GM23338 (cell line): ENCODE data around the gene COPA. TPM values are rescaled to one million over a fixed set of nuclear protein-coding genes. Genes with fewer than 3 reads are reported as not detected.
A peak's percentile ranks its signal among the peaks of the same experiment; 100 is the strongest.

ENCODE experiments used
- ATAC-seq: fragments of 200-7000 bp; cut with Tn5 transposase; 3 replicates; pipeline ENCODE4 v1.9.1; 2020
- DNase-seq: peaks from one replicate; pipeline ENCODE4 v3.0.0-alpha.2; 2015; ENCODE audit warnings: low spot score
- H2AFZ ChIP-seq: fragments of 200-600 bp; sonication (generic); 2 replicates; pipeline ENCODE4 v1.8.0; 2016; ENCODE audit warnings: antibody characterized with exemption, mild to moderate bottlenecking, moderate library complexity
- H3F3A ChIP-seq: fragments of 200-600 bp; sonication (generic); replicated peaks from 2 replicates; pipeline ENCODE4 v1.8.0; 2017; ENCODE audit warnings: antibody characterized with exemption, mixed run types, low read depth
- H3K27ac ChIP-seq: fragments of 200-600 bp; sonication (generic); 2 replicates; pipeline ENCODE4 v1.6.1; 2016; ENCODE audit warnings: low read depth
- H3K27me3 ChIP-seq: fragments of 200-600 bp; sonication (generic); 2 replicates; pipeline ENCODE4 v1.8.0; 2016; ENCODE audit warnings: mild to moderate bottlenecking, mixed run types, moderate library complexity; ENCODE audit not compliant: insufficient read depth
- H3K36me3 ChIP-seq: fragments of 200-600 bp; sonication (generic); 2 replicates; pipeline ENCODE4 v1.8.0; 2016; ENCODE audit warnings: mild to moderate bottlenecking; ENCODE audit not compliant: insufficient read depth
- H3K4me1 ChIP-seq: fragments of 200-600 bp; sonication (generic); 2 replicates; pipeline ENCODE4 v1.8.0; 2016; ENCODE audit warnings: mild to moderate bottlenecking, moderate library complexity; ENCODE audit not compliant: insufficient read depth
- H3K4me2 ChIP-seq: fragments of 200-600 bp; sonication (generic); 2 replicates; pipeline ENCODE4 v1.7.1; 2017; ENCODE audit warnings: mixed run types
- H3K4me3 ChIP-seq: fragments of 200-600 bp; sonication (generic); 2 replicates; pipeline ENCODE4 v1.6.1; 2016; ENCODE audit warnings: mixed run types
- H3K79me2 ChIP-seq: fragments of 200-600 bp; sonication (generic); replicated peaks from 2 replicates; pipeline ENCODE4 v1.8.0; 2017; ENCODE audit warnings: mild to moderate bottlenecking; ENCODE audit not compliant: insufficient read depth
- H3K9me2 ChIP-seq: fragments of 200-600 bp; sonication (generic); 2 replicates; pipeline ENCODE4 v1.8.0; 2017; ENCODE audit not compliant: insufficient read depth
- H4K20me1 ChIP-seq: fragments of 200-600 bp; sonication (generic); replicated peaks from 2 replicates; pipeline ENCODE4 v1.8.0; 2017; ENCODE audit warnings: mild to moderate bottlenecking; ENCODE audit not compliant: insufficient read depth
- H3K27ac Mint-ChIP-seq: 2 replicates; pipeline ENCODE4 v1.8.0; 2020; ENCODE audit warnings: inconsistent platforms, mild to moderate bottlenecking, moderate library complexity, mixed read lengths
- H3K27me3 Mint-ChIP-seq: 3 replicates; pipeline ENCODE4 v1.8.0; 2022; ENCODE audit warnings: low read depth, mild to moderate bottlenecking, moderate library complexity, mixed read lengths, inconsistent platforms; ENCODE audit not compliant: insufficient read depth, poor library complexity
- H3K36me3 Mint-ChIP-seq: 3 replicates; pipeline ENCODE4 v1.8.0; 2021; ENCODE audit warnings: low read depth, mild to moderate bottlenecking, inconsistent platforms, moderate library complexity, mixed read lengths
- H3K4me1 Mint-ChIP-seq: 3 replicates; pipeline ENCODE4 v1.8.0; 2020; ENCODE audit warnings: mild to moderate bottlenecking, inconsistent platforms, mixed read lengths
- H3K4me3 Mint-ChIP-seq: 3 replicates; pipeline ENCODE4 v1.8.0; 2021; ENCODE audit warnings: moderate library complexity, mild to moderate bottlenecking, inconsistent platforms, mixed read lengths
- H3K9me3 Mint-ChIP-seq: 3 replicates; pipeline ENCODE4 v1.8.0; 2020; ENCODE audit warnings: moderate library complexity, mild to moderate bottlenecking, inconsistent platforms, mixed read lengths
- CREB1 ChIP-seq: fragments of 250-450 bp; sonication (Bioruptor Pico); IDR thresholded peaks from 2 replicates; pipeline ENCODE4 v1.5.0; 2020; ENCODE audit warnings: low read depth, mild to moderate bottlenecking, moderate library complexity
- CTCF ChIP-seq, 2 experiments: fragments of 200-600 bp in 1 of 2; sonication (generic) in 1 of 2; conservative IDR thresholded peaks; 2 replicates each; pipeline versions ENCODE4 v1.5.1 to v1.6.1; 2016 to 2017; ENCODE audit warnings: antibody characterized with exemption in 2 of 2, low read depth in 2 of 2, mild to moderate bottlenecking in 2 of 2, moderate library complexity in 1 of 2
- ETS1 ChIP-seq: IDR thresholded peaks from 2 replicates; pipeline ENCODE4 v1.6.1; 2016; ENCODE audit warnings: antibody characterized with exemption
- EZH2 ChIP-seq: fragments of 200-600 bp; sonication (generic); IDR thresholded peaks from one replicate; pipeline ENCODE4 v1.8.0; 2017; ENCODE audit warnings: antibody characterized with exemption, mild to moderate bottlenecking, low read depth; ENCODE audit not compliant: unreplicated experiment
- EZH2phosphoT487 ChIP-seq: fragments of 200-600 bp; sonication (generic); IDR thresholded peaks from one replicate; pipeline ENCODE4 v1.8.1; 2018; ENCODE audit warnings: antibody characterized with exemption; ENCODE audit not compliant: unreplicated experiment
- JUNB ChIP-seq: IDR thresholded peaks from one replicate; pipeline ENCODE4 v1.6.1; 2016; ENCODE audit warnings: antibody characterized with exemption; ENCODE audit not compliant: unreplicated experiment
- NANOG ChIP-seq: IDR thresholded peaks from 2 replicates; pipeline ENCODE4 v1.6.1; 2016; ENCODE audit warnings: antibody characterized with exemption, borderline replicate concordance
- POLR2AphosphoS5 ChIP-seq: IDR thresholded peaks from 2 replicates; pipeline ENCODE4 v1.6.1; 2016; ENCODE audit warnings: antibody characterized with exemption, low read depth
- REST ChIP-seq: IDR thresholded peaks from one replicate; pipeline ENCODE4 v1.6.1; 2018; ENCODE audit warnings: antibody characterized with exemption; ENCODE audit not compliant: unreplicated experiment
- STAT1 ChIP-seq: IDR thresholded peaks from one replicate; pipeline ENCODE4 v1.6.1; 2016; ENCODE audit warnings: antibody characterized with exemption; ENCODE audit not compliant: unreplicated experiment
- ZNF114 ChIP-seq: fragments of 250-450 bp; sonication (Bioruptor Pico); IDR thresholded peaks from 2 replicates; pipeline ENCODE4 v1.5.0; 2020; ENCODE audit warnings: mild to moderate bottlenecking, moderate library complexity
- ZNF331 ChIP-seq: fragments of 250-450 bp; sonication (Bioruptor Pico); IDR thresholded peaks from 2 replicates; pipeline ENCODE4 v1.5.0; 2020; ENCODE audit warnings: low read depth, mild to moderate bottlenecking, moderate library complexity
- ZNF462 ChIP-seq: fragments of 250-450 bp; sonication (Bioruptor Pico); IDR thresholded peaks from 2 replicates; pipeline ENCODE4 v1.5.0; 2020; ENCODE audit warnings: mild to moderate bottlenecking, moderate library complexity
- polyA plus RNA-seq: library from polyadenylated mRNA; unstranded; fragments of >200 nt; fragmentation: Nextera tagmentation; extraction: Ambion mirVana; gene quantifications from 2 replicates; pipeline ENCODE4 v1.2.1, GENCODE V29; 2016
- total RNA-seq: library from RNA; depleted of rRNA; stranded (reverse); fragments of >200 nt; shearing (Covaris generic); gene quantifications from 2 replicates; pipeline ENCODE4 v1.2.3, GENCODE V29; 2014

COPA gene
- total and polyA plus RNA-seq, 2 experiments from 2014 or later = 58.2 to 87.1 TPM

- no peak overlapping the region for H2AFZ ChIP-seq
- no peaks in the 10 kb centered on the region for H3K79me2 ChIP-seq
- H3K36me3 ChIP-seq = peaks cover 4% of the 10 kb centered on the region; the same call in 1 of the 2 replicates
- 0 out of 2 replicates have a peak, but pooled peaks cover 3% of the 10 kb centered on the region for H3F3A ChIP-seq
- H3K4me2 ChIP-seq = 0 out of 2 replicates have a peak overlapping the region, but pooled peaks have one; percentile 32
- Mint-ChIP-seq H3K27me3 (peaks cover 12% of the 10 kb centered on the region), H3K27ac (peak overlapping the region; percentile 98), H3K9me3 (no peaks in the 10 kb centered on the region), H3K4me1 (peaks cover 51% of the 10 kb centered on the region), H3K36me3 (peaks cover 33% of the 10 kb centered on the region), H3K4me3 (peak overlapping the region; percentile 6; the same call in 1 of the 3 replicates)
- H3K9me2 ChIP-seq = no peaks in the 10 kb centered on the region
- TF ChIP-seq ZNF331 (CRISPR knock-in tag) = no peak
- TF ChIP-seq NANOG = no peak
- TF ChIP-seq EZH2phosphoT487 = no peak
- TF ChIP-seq CREB1 (CRISPR knock-in tag) = no peak
- no peak for TF ChIP-seq JUNB
- TF ChIP-seq STAT1 = no peak
- TF ChIP-seq ETS1 = no peak
- TF ChIP-seq POLR2AphosphoS5 = no peak
- TF ChIP-seq REST = no peak
- no peak for TF ChIP-seq CTCF (conservative IDR thresholded peaks at IDR 0.05; ENCODE audit: low read depth in 2 of 2)
- no peak for TF ChIP-seq ZNF462 (CRISPR knock-in tag)
- TF ChIP-seq EZH2 = no peak
- no peak for TF ChIP-seq ZNF114 (CRISPR knock-in tag)
- no peak overlapping the region for H3K4me3 ChIP-seq
- ATAC-seq = peak; percentile 43
- peak; percentile 55 for DNase-seq
- H4K20me1 ChIP-seq = no peaks in the 10 kb centered on the region; the same call in 1 of the 2 replicates
- peak overlapping the region; percentile 86 for H3K27ac ChIP-seq
- peaks cover 20% of the 10 kb centered on the region for H3K4me1 ChIP-seq
- no peaks in the 10 kb centered on the region for H3K27me3 ChIP-seq
Measured at GRCh38 chr1:160362168-160362957, 19.3 kb upstream of the COPA start.
